H1 (cell line): ENCODE data around the gene BMF. TPM values are rescaled to one million over a fixed set of nuclear protein-coding genes. Genes with fewer than 3 reads are reported as not detected.

Source experiments
- PHF8 ChIP-seq: fragments of 200-600 bp; sonication (generic); conservative IDR thresholded peaks from 2 replicates; pipeline ENCODE4 v1.7.1; 2012; ENCODE audit warnings: low read depth, mild to moderate bottlenecking, inconsistent platforms, low read length, moderate library complexity
- polyA plus RNA-seq, 7 experiments: library from polyadenylated mRNA; depleted of rRNA in 3 of 7; stranded (reverse) in 5 of 7; unstranded in 2 of 7; fragments of >200 nt in 5 of 7; fragments of 200-250 nt in 2 of 7; gene quantifications; 1 replicate in 5 of 7; 2 replicates in 1 of 7; 4 replicates in 1 of 7; pipeline versions ENCODE4 v1.2.1 to v1.2.3, GENCODE V29; 2011 to 2013; ENCODE audit warnings: missing spikeins in 2 of 7, mixed read lengths in 2 of 7
- total RNA-seq: library from RNA; stranded (reverse); fragmentation: NEBNext Ultra II Directional; extraction: Animal tissue kit (Norgen Biotek cat#: 25700); gene quantifications from 2 replicates; pipeline ENCODE4 v1.2.1, GENCODE V29; 2021

The BMF gene
- total and polyA plus RNA-seq, 2 of the 8 experiments (the other 6 are each of a cell fraction or from before 2014, with no cell fraction given) = 21.2 to 24.2 TPM

- peak; percentile 25; the same call in 1 of the 2 replicates for TF ChIP-seq PHF8
- TF ChIP-seq, all 59 proteins: peak for 18
Measured at GRCh38 chr15:40108855-40109735, at the start of gene BMF (continued).
